Neutrophil (primary cell): ENCODE results near the gene SHC2.

ENCODE experiments used
- H3K27ac ChIP-seq: fragments of 200-600 bp; sonication (generic); 2 replicates; pipeline ENCODE4 v1.5.1; 2016; ENCODE audit warnings: mild to moderate bottlenecking, moderate library complexity
- H3K27me3 ChIP-seq: fragments of 200-600 bp; sonication (generic); 2 replicates; pipeline ENCODE4 v1.6.0; 2016; ENCODE audit warnings: mild to moderate bottlenecking
- H3K36me3 ChIP-seq: fragments of 200-600 bp; sonication (generic); 2 replicates; pipeline ENCODE4 v1.5.1; 2017
- H3K4me1 ChIP-seq, 2 experiments: fragments of 200-600 bp in 1 of 2; sonication (generic) in 1 of 2; 1 replicate in 1 of 2; 2 replicates in 1 of 2; pipeline versions ENCODE4 v1.5.1 to v1.6.1; 2013 to 2016; ENCODE audit warnings: low read depth in 1 of 2, low read length in 1 of 2, mild to moderate bottlenecking in 1 of 2, moderate library complexity in 1 of 2; ENCODE audit not compliant: control insufficient read depth in 1 of 2, insufficient read depth in 1 of 2
- H3K4me3 ChIP-seq, 2 experiments: fragments of 200-600 bp in 1 of 2; sonication (generic) in 1 of 2; 1 replicate in 1 of 2; 2 replicates in 1 of 2; pipeline ENCODE4 v1.5.1; 2013 to 2016; ENCODE audit warnings: low read depth in 1 of 2, low read length in 1 of 2, mild to moderate bottlenecking in 1 of 2, moderate library complexity in 1 of 2
- H3K9me3 ChIP-seq: fragments of 200-600 bp; sonication (generic); 2 replicates; pipeline ENCODE4 v1.5.1; 2016
- TF ChIP-seq, protein P1 (sequence below): fragments of 200-600 bp; sonication (generic); IDR thresholded peaks from 2 replicates; pipeline ENCODE4 v1.5.1; 2016; ENCODE audit warnings: antibody characterized with exemption

Gene SHC2

DNA sequence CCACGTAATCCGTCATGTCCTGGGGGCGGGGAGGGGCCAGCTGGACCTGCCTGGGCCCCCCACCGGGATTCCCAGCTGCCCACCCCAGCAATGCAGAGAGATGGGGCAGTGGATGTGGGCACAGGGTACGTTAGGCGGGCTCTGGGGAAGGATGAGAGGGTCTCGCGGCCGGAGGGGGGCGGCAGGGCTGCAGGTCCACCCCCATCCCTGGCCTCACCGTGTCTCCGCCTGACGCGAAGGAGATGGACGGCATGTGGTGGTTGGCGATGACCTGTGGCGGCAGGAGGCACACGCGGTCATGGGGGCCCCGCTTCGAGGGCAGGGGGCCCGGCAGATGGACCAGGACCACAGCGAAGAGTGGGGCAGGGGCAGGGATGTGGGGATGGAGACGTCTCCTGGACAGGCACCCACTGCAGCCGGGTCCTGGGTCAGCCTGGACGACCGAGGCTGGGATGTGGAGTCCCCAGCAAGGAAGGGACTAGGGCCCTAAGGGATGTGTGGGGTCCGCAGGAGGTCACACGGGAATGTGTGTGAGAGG is 24.4 kb downstream of the SHC2 start:
- H3K27me3 ChIP-seq: peaks cover 15% of the 10 kb centered on the region
- no peaks in the 10 kb centered on the region for H3K36me3 ChIP-seq
- no peak overlapping the region for H3K27ac ChIP-seq
- H3K9me3 ChIP-seq: no peaks in the 10 kb centered on the region
- no peak overlapping the region for H3K4me3 ChIP-seq
- TF ChIP-seq, protein P1, sequence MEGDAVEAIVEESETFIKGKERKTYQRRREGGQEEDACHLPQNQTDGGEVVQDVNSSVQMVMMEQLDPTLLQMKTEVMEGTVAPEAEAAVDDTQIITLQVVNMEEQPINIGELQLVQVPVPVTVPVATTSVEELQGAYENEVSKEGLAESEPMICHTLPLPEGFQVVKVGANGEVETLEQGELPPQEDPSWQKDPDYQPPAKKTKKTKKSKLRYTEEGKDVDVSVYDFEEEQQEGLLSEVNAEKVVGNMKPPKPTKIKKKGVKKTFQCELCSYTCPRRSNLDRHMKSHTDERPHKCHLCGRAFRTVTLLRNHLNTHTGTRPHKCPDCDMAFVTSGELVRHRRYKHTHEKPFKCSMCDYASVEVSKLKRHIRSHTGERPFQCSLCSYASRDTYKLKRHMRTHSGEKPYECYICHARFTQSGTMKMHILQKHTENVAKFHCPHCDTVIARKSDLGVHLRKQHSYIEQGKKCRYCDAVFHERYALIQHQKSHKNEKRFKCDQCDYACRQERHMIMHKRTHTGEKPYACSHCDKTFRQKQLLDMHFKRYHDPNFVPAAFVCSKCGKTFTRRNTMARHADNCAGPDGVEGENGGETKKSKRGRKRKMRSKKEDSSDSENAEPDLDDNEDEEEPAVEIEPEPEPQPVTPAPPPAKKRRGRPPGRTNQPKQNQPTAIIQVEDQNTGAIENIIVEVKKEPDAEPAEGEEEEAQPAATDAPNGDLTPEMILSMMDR: no peak
- H3K4me1 ChIP-seq: no peaks in the 10 kb centered on the region

DNA sequence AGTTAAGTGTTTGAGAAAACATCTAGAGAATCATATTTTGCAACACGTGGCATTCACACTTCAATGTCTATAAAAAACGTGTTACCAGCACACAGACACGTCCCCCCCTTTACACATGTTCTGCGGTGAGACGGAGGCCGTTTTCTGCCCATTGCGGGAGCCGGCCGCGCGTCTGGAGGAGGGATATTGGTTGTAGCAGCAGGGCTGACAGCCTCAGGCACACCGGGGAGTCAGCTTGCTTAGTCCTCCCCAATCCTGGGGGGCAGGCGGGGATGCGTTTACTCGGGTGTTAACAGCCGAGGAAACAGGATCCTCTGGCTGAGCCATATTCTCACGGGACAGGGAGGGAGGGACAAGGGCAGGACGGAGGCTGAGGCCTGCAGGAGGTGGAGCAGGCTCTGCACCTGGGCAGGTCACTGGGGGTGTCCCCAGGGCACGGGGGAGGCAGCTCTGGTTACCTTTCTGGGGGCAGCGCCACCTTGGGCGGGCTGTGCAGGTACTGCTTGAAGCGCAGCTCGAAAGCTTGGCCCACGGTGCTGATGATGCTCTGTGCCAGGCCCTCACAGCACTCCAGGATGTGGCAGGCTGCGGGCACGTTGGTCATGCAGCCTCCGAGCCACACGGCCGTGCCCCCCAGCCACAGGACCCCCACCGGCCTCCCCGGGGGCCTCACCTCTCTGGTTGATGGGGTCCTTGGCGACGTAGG is 25.0 kb downstream of the SHC2 start:
- H3K27me3 ChIP-seq: peaks cover 9% of the 10 kb centered on the region
- no peak overlapping the region for H3K4me3 ChIP-seq
- H3K4me1 ChIP-seq: no peaks in the 10 kb centered on the region
- H3K27ac ChIP-seq: no peak overlapping the region
- no peaks in the 10 kb centered on the region for H3K9me3 ChIP-seq
- TF ChIP-seq, protein P1: no peak
- no peaks in the 10 kb centered on the region for H3K36me3 ChIP-seq

DNA sequence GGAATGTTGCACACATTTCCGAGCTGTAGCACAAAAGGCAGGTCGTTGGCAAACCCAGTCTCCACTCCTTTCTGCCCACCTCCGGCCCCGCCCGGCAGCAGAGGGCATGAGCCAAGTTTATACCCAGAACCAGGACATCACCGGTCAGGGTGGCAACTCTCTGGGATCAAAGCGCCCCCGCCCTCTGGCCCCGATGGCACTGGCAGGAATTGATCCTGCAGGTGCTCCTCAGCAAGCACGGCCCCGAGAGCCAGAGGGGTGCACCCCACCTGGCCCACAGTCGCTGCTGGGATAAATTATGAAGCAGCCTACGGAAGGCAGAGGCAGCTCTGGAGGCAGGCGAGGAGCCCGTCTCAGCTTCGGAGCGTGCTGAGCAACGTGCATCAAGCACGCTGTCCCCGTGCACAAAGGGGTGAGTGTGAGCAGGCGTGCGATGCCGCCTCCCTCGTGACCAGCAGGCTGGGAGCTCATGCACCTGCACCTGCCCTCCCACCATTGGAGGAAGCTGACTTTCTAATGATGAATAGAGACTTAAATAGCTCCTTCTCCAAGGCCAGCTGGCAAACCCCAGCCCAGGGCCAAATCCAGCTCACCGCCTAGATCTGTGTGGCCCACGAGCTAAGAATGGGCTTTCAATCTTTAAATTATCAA is 25.7 kb downstream of the SHC2 start:
- Histone ChIP-seq H3K4me1 (no peaks in the 10 kb centered on the region), H3K9me3 (no peaks in the 10 kb centered on the region), H3K27ac (no peak overlapping the region), H3K36me3 (no peaks in the 10 kb centered on the region), H3K27me3 (peaks cover 2% of the 10 kb centered on the region), H3K4me3 (no peak overlapping the region)
- TF ChIP-seq, protein P1: no peak

DNA sequence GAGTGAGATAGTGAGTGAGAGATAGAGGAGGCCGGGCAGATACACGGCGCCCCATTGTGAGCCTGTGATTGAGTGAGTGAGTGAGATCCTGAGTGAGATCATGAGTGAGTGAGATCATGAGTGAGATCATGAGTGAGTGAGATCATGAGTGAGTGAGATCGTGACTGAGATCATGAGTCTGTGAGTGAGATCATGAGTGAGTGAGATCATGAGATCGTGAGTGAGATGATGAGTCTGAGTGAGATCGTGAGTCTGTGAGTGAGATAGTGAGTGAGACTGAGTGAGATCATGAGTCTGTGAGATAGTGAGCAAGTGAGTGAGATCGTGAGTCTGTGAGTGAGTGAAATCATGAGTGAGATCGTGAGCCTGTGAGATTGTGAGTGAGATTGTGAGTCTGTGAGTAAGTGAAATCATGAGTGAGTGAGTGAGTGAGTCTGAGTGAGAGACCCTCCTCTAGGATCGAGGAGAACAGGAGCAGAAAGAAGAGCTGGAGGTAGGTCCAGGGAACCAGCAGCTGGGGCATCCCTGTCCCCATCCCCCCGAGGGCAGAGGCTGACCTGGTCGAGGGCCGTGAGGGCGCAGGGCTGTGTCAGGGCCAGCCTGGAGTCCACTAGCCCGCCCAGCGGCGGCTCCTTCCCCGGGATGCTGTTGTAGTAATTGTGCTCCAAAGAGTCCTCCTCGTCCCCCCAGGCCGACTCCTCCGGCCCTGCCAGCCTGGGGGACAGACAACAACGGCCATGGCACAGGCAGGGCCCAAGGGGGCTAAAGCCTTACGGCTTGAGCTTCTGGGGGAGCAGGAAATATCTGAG is 26.5 kb downstream of the SHC2 start:
- Histone ChIP-seq H3K27me3 (no peaks in the 10 kb centered on the region), H3K9me3 (no peaks in the 10 kb centered on the region), H3K4me1 (no peaks in the 10 kb centered on the region), H3K36me3 (no peaks in the 10 kb centered on the region), H3K27ac (no peak overlapping the region), H3K4me3 (no peak overlapping the region)
- TF ChIP-seq, protein P1: no peak

DNA sequence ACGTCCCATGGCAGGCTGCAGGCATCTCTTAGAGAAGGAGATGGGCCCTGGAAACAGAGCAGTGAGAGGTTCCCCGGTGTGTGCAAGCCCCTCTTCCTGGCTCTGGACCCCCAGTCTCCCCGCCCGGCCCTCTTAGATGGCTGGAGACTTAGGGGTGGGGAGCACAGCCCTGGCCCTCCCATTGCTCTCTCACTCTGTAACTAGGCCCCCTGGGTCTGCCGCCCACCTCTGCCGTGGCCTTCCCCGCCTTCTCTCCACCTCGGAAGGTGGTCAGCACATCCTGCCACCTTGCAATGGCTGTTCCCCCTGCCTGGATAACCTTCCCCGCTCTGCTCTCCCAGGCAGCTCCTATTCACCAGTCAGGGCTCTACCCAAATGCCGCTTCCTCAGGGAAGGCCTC is 30.1 kb downstream of the SHC2 start:
- H3K4me3 ChIP-seq: no peak overlapping the region
- no peaks in the 10 kb centered on the region for H3K27me3 ChIP-seq
- H3K27ac ChIP-seq: no peak overlapping the region
- TF ChIP-seq, protein P1: no peak
- no peaks in the 10 kb centered on the region for H3K9me3 ChIP-seq
- H3K36me3 ChIP-seq: no peaks in the 10 kb centered on the region
- H3K4me1 ChIP-seq: no peaks in the 10 kb centered on the region
